MM.1S (cell line): Measurements from ENCODE around the gene PBX3.

Source experiments
- DNase-seq: peaks from one replicate; pipeline ENCODE4 v3.0.0-alpha.2; 2015
- H2AFZ ChIP-seq: fragments of 300-600 bp; sonication (generic); 2 replicates; pipeline ENCODE4 v1.6.0; 2016; ENCODE audit warnings: antibody characterized with exemption, low read length
- H3F3A ChIP-seq: fragments of 300-600 bp; sonication (generic); 2 replicates; pipeline ENCODE4 v1.6.1; 2016; ENCODE audit warnings: mild to moderate bottlenecking, antibody characterized with exemption, low read length, moderate library complexity, mixed read lengths; ENCODE audit not compliant: insufficient read depth
- H3K27ac ChIP-seq: fragments of 300-600 bp; sonication (generic); 2 replicates; pipeline ENCODE4 v1.5.1; 2016; ENCODE audit warnings: mild to moderate bottlenecking, low read length
- H3K27me3 ChIP-seq: fragments of 300-600 bp; sonication (generic); replicated peaks from 2 replicates; pipeline ENCODE4 v1.6.0; 2016; ENCODE audit warnings: low read length; ENCODE audit not compliant: insufficient read depth
- H3K36me3 ChIP-seq: fragments of 300-600 bp; sonication (generic); replicated peaks from 2 replicates; pipeline ENCODE4 v1.6.1; 2016; ENCODE audit warnings: mild to moderate bottlenecking, low read length, mixed read lengths; ENCODE audit not compliant: insufficient read depth
- H3K4me1 ChIP-seq: fragments of 300-600 bp; sonication (generic); 2 replicates; pipeline ENCODE4 v1.6.1; 2016; ENCODE audit warnings: low read length, mixed read lengths
- H3K4me2 ChIP-seq: fragments of 300-600 bp; sonication (generic); 2 replicates; pipeline ENCODE4 v1.6.0; 2016; ENCODE audit warnings: low read depth, low read length
- H3K4me3 ChIP-seq: fragments of 300-600 bp; sonication (generic); 2 replicates; pipeline ENCODE4 v1.5.1; 2016; ENCODE audit warnings: low read length, mixed read lengths
- H3K79me2 ChIP-seq: fragments of 300-600 bp; sonication (generic); 2 replicates; pipeline ENCODE4 v1.6.1; 2016; ENCODE audit warnings: mixed run types, low read length, mixed read lengths
- H3K9ac ChIP-seq: fragments of 300-600 bp; sonication (generic); 2 replicates; pipeline ENCODE4 v1.6.1; 2016; ENCODE audit warnings: low read length, mixed read lengths
- H3K9me2 ChIP-seq: fragments of 300-600 bp; sonication (generic); replicated peaks from 2 replicates; pipeline ENCODE4 v1.6.1; 2016; ENCODE audit warnings: mild to moderate bottlenecking, low read length, mixed read lengths; ENCODE audit not compliant: insufficient read depth
- H3K9me3 ChIP-seq: fragments of 300-600 bp; sonication (generic); replicated peaks from 2 replicates; pipeline ENCODE4 v1.6.1; 2016; ENCODE audit warnings: mild to moderate bottlenecking, low read length, mixed read lengths; ENCODE audit not compliant: insufficient read depth
- H4K20me1 ChIP-seq: fragments of 300-600 bp; sonication (generic); 2 replicates; pipeline ENCODE4 v1.6.1; 2016; ENCODE audit warnings: mild to moderate bottlenecking, low read length, moderate library complexity, mixed read lengths; ENCODE audit not compliant: insufficient read depth
- EZH2 ChIP-seq: fragments of 300-600 bp; sonication (generic); optimal IDR thresholded peaks from 2 replicates; pipeline ENCODE3; 2017; ENCODE audit warnings: low read depth, mild to moderate bottlenecking, antibody characterized with exemption, low read length, mixed read lengths
- EZH2phosphoT487 ChIP-seq: fragments of 300-600 bp; sonication (generic); IDR thresholded peaks from 2 replicates; pipeline ENCODE4 v1.6.1; 2018; ENCODE audit warnings: antibody characterized with exemption, low read length
- TF ChIP-seq, protein P1 (sequence below): fragments of 300-600 bp; sonication (generic); IDR thresholded peaks from 2 replicates; pipeline ENCODE4 v1.5.1; 2016; ENCODE audit warnings: antibody characterized with exemption, low read length, mixed read lengths

The PBX3 gene

DNA sequence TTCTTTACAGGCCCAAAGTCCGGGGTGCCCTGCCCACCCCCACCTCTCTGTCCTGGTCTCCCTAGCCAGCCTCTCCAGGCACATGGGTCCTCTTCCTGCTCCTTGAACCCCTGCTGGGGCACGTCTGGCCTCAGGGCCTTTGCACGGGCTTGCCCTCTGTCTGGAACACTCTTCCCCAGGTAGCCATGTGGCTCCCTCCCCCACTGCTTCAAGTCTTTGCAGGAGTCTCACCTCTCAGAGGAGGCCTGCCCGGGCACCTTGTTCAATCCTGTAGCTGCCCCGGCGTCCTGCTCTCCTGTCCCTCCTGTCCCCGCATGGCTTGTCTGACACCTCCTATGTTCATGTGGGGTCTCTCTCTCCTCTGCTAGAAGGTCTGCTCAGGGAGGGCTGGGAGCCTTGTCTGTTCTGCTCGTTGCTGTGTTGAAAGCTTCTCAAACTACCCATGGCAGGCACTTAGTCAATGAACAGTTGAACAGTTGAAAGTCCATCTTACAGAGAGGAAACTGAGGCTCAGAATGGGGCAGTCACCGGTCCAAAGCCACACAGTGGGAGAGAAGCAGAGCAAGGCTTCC is 241.4 kb downstream of the PBX3 start:
- H3K4me3 ChIP-seq: no peak overlapping the region
- H3K79me2 ChIP-seq: no peaks in the 10 kb centered on the region
- H3K9me3 ChIP-seq: no peaks in the 10 kb centered on the region
- H4K20me1 ChIP-seq: no peaks in the 10 kb centered on the region
- H3K36me3 ChIP-seq: no peaks in the 10 kb centered on the region
- no peak for DNase-seq
- H3K27ac ChIP-seq: no peak overlapping the region
- H3K9ac ChIP-seq: no peak overlapping the region
- no peaks in the 10 kb centered on the region for H3K9me2 ChIP-seq
- TF ChIP-seq, protein P1, sequence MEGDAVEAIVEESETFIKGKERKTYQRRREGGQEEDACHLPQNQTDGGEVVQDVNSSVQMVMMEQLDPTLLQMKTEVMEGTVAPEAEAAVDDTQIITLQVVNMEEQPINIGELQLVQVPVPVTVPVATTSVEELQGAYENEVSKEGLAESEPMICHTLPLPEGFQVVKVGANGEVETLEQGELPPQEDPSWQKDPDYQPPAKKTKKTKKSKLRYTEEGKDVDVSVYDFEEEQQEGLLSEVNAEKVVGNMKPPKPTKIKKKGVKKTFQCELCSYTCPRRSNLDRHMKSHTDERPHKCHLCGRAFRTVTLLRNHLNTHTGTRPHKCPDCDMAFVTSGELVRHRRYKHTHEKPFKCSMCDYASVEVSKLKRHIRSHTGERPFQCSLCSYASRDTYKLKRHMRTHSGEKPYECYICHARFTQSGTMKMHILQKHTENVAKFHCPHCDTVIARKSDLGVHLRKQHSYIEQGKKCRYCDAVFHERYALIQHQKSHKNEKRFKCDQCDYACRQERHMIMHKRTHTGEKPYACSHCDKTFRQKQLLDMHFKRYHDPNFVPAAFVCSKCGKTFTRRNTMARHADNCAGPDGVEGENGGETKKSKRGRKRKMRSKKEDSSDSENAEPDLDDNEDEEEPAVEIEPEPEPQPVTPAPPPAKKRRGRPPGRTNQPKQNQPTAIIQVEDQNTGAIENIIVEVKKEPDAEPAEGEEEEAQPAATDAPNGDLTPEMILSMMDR: no peak
- TF ChIP-seq EZH2phosphoT487: no peak
- TF ChIP-seq EZH2: no peak
- no peak overlapping the region for H3K4me2 ChIP-seq
- no peaks in the 10 kb centered on the region for H3K4me1 ChIP-seq
- no peaks in the 10 kb centered on the region for H3F3A ChIP-seq
- H3K27me3 ChIP-seq: no peaks in the 10 kb centered on the region
- no peak overlapping the region for H2AFZ ChIP-seq

DNA sequence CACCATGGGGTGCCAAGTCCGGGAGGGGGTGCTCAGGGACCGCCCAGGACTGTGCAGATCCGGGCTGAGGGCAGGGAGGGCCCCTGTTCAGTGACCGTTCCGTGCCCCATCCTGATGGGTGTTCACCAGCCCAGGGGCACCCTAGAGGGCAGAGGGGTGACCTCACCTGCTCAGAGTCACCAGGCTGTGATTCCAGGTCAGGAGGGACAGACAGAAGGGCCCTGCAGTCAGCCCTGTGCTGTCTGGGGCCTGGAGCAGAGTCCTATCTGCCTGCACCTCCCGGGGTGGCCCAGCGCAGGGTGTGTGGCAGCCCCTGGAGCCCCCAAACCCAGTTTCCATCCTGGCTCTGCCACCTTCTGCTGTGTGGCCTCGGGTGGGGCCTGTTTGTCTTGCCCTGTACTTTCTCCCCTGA is 241.9 kb downstream of the PBX3 start:
- H3K9ac ChIP-seq: no peak overlapping the region
- H3K36me3 ChIP-seq: no peaks in the 10 kb centered on the region
- no peaks in the 10 kb centered on the region for H3K9me3 ChIP-seq
- no peaks in the 10 kb centered on the region for H3K4me1 ChIP-seq
- no peaks in the 10 kb centered on the region for H3K9me2 ChIP-seq
- no peaks in the 10 kb centered on the region for H3K27me3 ChIP-seq
- H3K4me3 ChIP-seq: no peak overlapping the region
- DNase-seq: no peak
- H3F3A ChIP-seq: no peaks in the 10 kb centered on the region
- TF ChIP-seq, protein P1: no peak
- TF ChIP-seq EZH2 (no peak), EZH2phosphoT487 (no peak)
- H2AFZ ChIP-seq: no peak overlapping the region
- no peaks in the 10 kb centered on the region for H3K79me2 ChIP-seq
- H3K27ac ChIP-seq: no peak overlapping the region
- no peak overlapping the region for H3K4me2 ChIP-seq
- no peaks in the 10 kb centered on the region for H4K20me1 ChIP-seq

DNA sequence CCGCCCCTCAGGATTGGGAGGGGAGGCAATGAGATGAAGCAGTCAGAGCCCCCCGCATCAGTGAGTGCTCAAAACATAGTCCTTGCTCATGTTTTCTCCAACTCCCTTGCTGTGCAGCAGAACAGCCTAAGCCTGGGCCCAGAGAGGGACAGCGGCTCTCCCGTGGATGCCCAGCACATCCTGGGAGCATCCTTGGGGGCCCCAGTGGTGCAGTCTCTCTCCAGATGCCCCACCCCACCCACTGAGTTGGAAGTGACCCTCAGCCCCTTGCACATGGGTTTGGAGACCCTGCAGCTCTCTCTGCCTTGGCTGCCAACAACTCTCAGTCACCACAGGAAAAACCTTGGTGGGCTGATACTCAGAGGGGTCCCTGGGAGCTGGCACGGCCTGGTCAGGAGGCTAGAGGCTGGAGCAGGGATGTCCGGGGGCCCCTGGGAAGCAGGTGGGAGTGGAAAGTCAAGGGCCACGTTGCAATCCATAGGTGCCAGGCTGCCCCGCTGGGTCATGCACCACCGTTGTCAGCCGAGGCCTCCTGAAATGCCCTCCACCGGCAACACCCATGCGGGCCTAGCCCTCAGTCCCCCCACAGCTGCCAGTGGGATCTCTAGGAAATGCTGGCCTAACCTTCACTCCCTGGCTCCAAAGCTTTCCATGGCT is 242.5 kb downstream of the PBX3 start:
- Histone ChIP-seq H3K9ac (no peak overlapping the region), H4K20me1 (no peaks in the 10 kb centered on the region), H3K4me3 (no peak overlapping the region), H3K4me1 (no peaks in the 10 kb centered on the region), H3F3A (no peaks in the 10 kb centered on the region), H3K4me2 (no peak overlapping the region), H3K79me2 (no peaks in the 10 kb centered on the region), H3K36me3 (no peaks in the 10 kb centered on the region), H3K9me3 (no peaks in the 10 kb centered on the region), H2AFZ (no peak overlapping the region), H3K9me2 (no peaks in the 10 kb centered on the region), H3K27me3 (no peaks in the 10 kb centered on the region), H3K27ac (no peak overlapping the region)
- TF ChIP-seq EZH2phosphoT487 (no peak), EZH2 (no peak)
- TF ChIP-seq, protein P1: no peak
- DNase-seq: no peak
